Neural cell (in vitro differentiated cells): Measurements from ENCODE around the gene GRAMD4.

Experiments
- EZH2 ChIP-seq: fragments of 200-600, 300-800 bp; shearing (Covaris generic), sonication (generic); IDR thresholded peaks from 2 replicates; pipeline ENCODE4 v1.6.1; 2014; ENCODE audit warnings: antibody characterized with exemption, low read length, borderline replicate concordance, mild to moderate bottlenecking; ENCODE audit not compliant: insufficient read depth, poor library complexity, severe bottlenecking
- MXI1 ChIP-seq: fragments of 450-650 bp; conservative IDR thresholded peaks from 2 replicates; pipeline ENCODE4 v1.6.1; 2014; ENCODE audit warnings: antibody characterized with exemption, mild to moderate bottlenecking; ENCODE audit not compliant: poor library complexity, severe bottlenecking
- RAD21 ChIP-seq: fragments of 450-650 bp; conservative IDR thresholded peaks from 2 replicates; pipeline ENCODE4 v1.6.1; 2014; ENCODE audit warnings: antibody characterized with exemption, mild to moderate bottlenecking, moderate library complexity
- SMC3 ChIP-seq: fragments of 450-650 bp; conservative IDR thresholded peaks from 2 replicates; pipeline ENCODE4 v1.6.1; 2014; ENCODE audit warnings: antibody characterized with exemption, mild to moderate bottlenecking, moderate library complexity; ENCODE audit not compliant: poor library complexity
- TAF1 ChIP-seq: IDR thresholded peaks from 2 replicates; pipeline ENCODE4 v1.6.1; 2012; ENCODE audit warnings: low read depth
- TF ChIP-seq, protein P1 (sequence below): fragments of 450-650 bp; IDR thresholded peaks from 2 replicates; pipeline ENCODE4 v1.5.1; 2014; ENCODE audit warnings: antibody characterized with exemption, mild to moderate bottlenecking, moderate library complexity; ENCODE audit not compliant: poor library complexity, severe bottlenecking
- TF ChIP-seq, protein P2 (sequence below): IDR thresholded peaks from 2 replicates; pipeline ENCODE4 v1.6.1; 2012; ENCODE audit warnings: borderline replicate concordance

GRCh38 chr22:46654426-46654825 lies 34.2 kb downstream of the GRAMD4 start:
- TF ChIP-seq, protein P1, sequence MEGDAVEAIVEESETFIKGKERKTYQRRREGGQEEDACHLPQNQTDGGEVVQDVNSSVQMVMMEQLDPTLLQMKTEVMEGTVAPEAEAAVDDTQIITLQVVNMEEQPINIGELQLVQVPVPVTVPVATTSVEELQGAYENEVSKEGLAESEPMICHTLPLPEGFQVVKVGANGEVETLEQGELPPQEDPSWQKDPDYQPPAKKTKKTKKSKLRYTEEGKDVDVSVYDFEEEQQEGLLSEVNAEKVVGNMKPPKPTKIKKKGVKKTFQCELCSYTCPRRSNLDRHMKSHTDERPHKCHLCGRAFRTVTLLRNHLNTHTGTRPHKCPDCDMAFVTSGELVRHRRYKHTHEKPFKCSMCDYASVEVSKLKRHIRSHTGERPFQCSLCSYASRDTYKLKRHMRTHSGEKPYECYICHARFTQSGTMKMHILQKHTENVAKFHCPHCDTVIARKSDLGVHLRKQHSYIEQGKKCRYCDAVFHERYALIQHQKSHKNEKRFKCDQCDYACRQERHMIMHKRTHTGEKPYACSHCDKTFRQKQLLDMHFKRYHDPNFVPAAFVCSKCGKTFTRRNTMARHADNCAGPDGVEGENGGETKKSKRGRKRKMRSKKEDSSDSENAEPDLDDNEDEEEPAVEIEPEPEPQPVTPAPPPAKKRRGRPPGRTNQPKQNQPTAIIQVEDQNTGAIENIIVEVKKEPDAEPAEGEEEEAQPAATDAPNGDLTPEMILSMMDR, result no peak
- TF ChIP-seq SMC3, result no peak
- TF ChIP-seq, protein P2, sequence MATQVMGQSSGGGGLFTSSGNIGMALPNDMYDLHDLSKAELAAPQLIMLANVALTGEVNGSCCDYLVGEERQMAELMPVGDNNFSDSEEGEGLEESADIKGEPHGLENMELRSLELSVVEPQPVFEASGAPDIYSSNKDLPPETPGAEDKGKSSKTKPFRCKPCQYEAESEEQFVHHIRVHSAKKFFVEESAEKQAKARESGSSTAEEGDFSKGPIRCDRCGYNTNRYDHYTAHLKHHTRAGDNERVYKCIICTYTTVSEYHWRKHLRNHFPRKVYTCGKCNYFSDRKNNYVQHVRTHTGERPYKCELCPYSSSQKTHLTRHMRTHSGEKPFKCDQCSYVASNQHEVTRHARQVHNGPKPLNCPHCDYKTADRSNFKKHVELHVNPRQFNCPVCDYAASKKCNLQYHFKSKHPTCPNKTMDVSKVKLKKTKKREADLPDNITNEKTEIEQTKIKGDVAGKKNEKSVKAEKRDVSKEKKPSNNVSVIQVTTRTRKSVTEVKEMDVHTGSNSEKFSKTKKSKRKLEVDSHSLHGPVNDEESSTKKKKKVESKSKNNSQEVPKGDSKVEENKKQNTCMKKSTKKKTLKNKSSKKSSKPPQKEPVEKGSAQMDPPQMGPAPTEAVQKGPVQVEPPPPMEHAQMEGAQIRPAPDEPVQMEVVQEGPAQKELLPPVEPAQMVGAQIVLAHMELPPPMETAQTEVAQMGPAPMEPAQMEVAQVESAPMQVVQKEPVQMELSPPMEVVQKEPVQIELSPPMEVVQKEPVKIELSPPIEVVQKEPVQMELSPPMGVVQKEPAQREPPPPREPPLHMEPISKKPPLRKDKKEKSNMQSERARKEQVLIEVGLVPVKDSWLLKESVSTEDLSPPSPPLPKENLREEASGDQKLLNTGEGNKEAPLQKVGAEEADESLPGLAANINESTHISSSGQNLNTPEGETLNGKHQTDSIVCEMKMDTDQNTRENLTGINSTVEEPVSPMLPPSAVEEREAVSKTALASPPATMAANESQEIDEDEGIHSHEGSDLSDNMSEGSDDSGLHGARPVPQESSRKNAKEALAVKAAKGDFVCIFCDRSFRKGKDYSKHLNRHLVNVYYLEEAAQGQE, result no peak
- no peak for TF ChIP-seq RAD21
- no peak for TF ChIP-seq TAF1
- no peak for TF ChIP-seq EZH2
- no peak for TF ChIP-seq MXI1
